HepG2 (cell line): ENCODE results near the gene CAMK2N2. TPM values are rescaled to one million over a fixed set of nuclear protein-coding genes. Genes with fewer than 3 reads are reported as not detected.
A peak's percentile ranks its signal among the peaks of the same experiment; 100 is the strongest.

Experiments used
- AFF4 ChIP-seq: sonication (generic); formaldehyde crosslinking; IDR thresholded peaks from 2 replicates; pipeline ENCODE4 v1.4.0; 2020; ENCODE audit warnings: missing genetic modification reagents
- ATM ChIP-seq: fragments of 450-650 bp; IDR thresholded peaks from 2 replicates; pipeline ENCODE4 v1.7.1; 2017; ENCODE audit warnings: mild to moderate bottlenecking, borderline replicate concordance
- DNMT3B ChIP-seq: conservative IDR thresholded peaks from 2 replicates; pipeline ENCODE4 v1.6.1; 2016; ENCODE audit warnings: missing biosample characterization, control low read depth
- DPF2 ChIP-seq: sonication (generic); formaldehyde crosslinking; IDR thresholded peaks from 2 replicates; pipeline ENCODE4 v1.4.0; 2020; ENCODE audit warnings: mild to moderate bottlenecking, low read depth, missing genetic modification reagents, borderline replicate concordance
- EED ChIP-seq: sonication (generic); formaldehyde crosslinking; IDR thresholded peaks from 2 replicates; pipeline ENCODE4 v1.5.0; 2020; ENCODE audit warnings: mild to moderate bottlenecking, missing genetic modification reagents
- HES4 ChIP-seq: sonication (generic); formaldehyde crosslinking; IDR thresholded peaks from 2 replicates; pipeline ENCODE4 v1.9.0; 2021; ENCODE audit warnings: mild to moderate bottlenecking, missing genetic modification reagents, borderline replicate concordance
- HMG20B ChIP-seq: conservative IDR thresholded peaks from 2 replicates; pipeline ENCODE4 v1.6.1; 2016; ENCODE audit warnings: missing genetic modification reagents, missing compliant biosample characterization
- IKZF1 ChIP-seq: fragments of 450-650 bp; IDR thresholded peaks from 2 replicates; pipeline ENCODE4 v1.7.1; 2016
- IKZF4 ChIP-seq: sonication (generic); formaldehyde crosslinking; IDR thresholded peaks from 2 replicates; pipeline ENCODE4 v1.5.1; 2020; ENCODE audit warnings: borderline replicate concordance, mild to moderate bottlenecking, low read depth, missing genetic modification reagents; ENCODE audit errors: not compliant biosample characterization
- JUND ChIP-seq: sonication (generic); formaldehyde crosslinking; IDR thresholded peaks from 2 replicates; pipeline ENCODE4 v1.8.0; 2022; ENCODE audit warnings: mild to moderate bottlenecking, missing genetic modification reagents
- LRRFIP1 ChIP-seq: sonication (generic); formaldehyde crosslinking; conservative IDR thresholded peaks from 2 replicates; pipeline ENCODE4 v1.4.0; 2020; ENCODE audit warnings: missing genetic modification reagents
- SKI ChIP-seq: fragments of 450-650 bp; IDR thresholded peaks from one replicate; pipeline ENCODE4 v1.6.1; 2018; ENCODE audit warnings: mild to moderate bottlenecking; ENCODE audit not compliant: partially characterized antibody
- STAT5B ChIP-seq: sonication (generic); formaldehyde crosslinking; IDR thresholded peaks from 2 replicates; pipeline ENCODE4 v1.4.0; 2020; ENCODE audit warnings: missing genetic modification reagents
- THAP9 ChIP-seq: sonication (generic); formaldehyde crosslinking; IDR thresholded peaks from 2 replicates; pipeline ENCODE4; 2020; ENCODE audit warnings: missing genetic modification reagents, mild to moderate bottlenecking, borderline replicate concordance
- ZBTB42 ChIP-seq: sonication (generic); formaldehyde crosslinking; IDR thresholded peaks from 2 replicates; pipeline ENCODE4 v1.5.0; 2020; ENCODE audit warnings: mild to moderate bottlenecking, missing genetic modification reagents
- ZC3H13 ChIP-seq: sonication (generic); formaldehyde crosslinking; IDR thresholded peaks from 2 replicates; pipeline ENCODE4 v1.8.1; 2023; ENCODE audit warnings: mild to moderate bottlenecking, missing genetic modification reagents, moderate library complexity
- ZNF382 ChIP-seq: sonication (generic); formaldehyde crosslinking; IDR thresholded peaks from 2 replicates; pipeline ENCODE4 v1.5.0; 2020; ENCODE audit warnings: missing genetic modification reagents, mild to moderate bottlenecking, borderline replicate concordance
- ZNF446 ChIP-seq: sonication (generic); formaldehyde crosslinking; IDR thresholded peaks from 2 replicates; pipeline ENCODE4 v1.5.0; 2020; ENCODE audit warnings: mild to moderate bottlenecking, missing genetic modification reagents
- ZNF484 ChIP-seq: sonication (generic); formaldehyde crosslinking; IDR thresholded peaks from 2 replicates; pipeline ENCODE4 v1.5.1; 2020; ENCODE audit warnings: mild to moderate bottlenecking, low read depth, missing genetic modification reagents, borderline replicate concordance
- ZNF546 ChIP-seq: sonication (generic); formaldehyde crosslinking; conservative IDR thresholded peaks from 2 replicates; pipeline ENCODE4 v1.8.1; 2023; ENCODE audit warnings: mild to moderate bottlenecking, missing genetic modification reagents
- ZNF614 ChIP-seq: IDR thresholded peaks from 2 replicates; pipeline ENCODE4 v1.6.1; 2018; ENCODE audit warnings: missing biosample characterization, missing genetic modification reagents, inconsistent platforms, borderline replicate concordance
- ZNF777 ChIP-seq: sonication (generic); formaldehyde crosslinking; IDR thresholded peaks from 2 replicates; pipeline ENCODE4 v1.4.0; 2020; ENCODE audit warnings: missing genetic modification reagents
- polyA plus RNA-seq, 8 experiments: library from polyadenylated mRNA; depleted of rRNA in 3 of 8; stranded (reverse) in 7 of 8; unstranded in 1 of 8; fragments of >200 nt; fragmentation: Illumina TruSeq in 4 of 8; extraction: Trizol in 4 of 8; gene quantifications; 2 replicates each; pipeline versions ENCODE4 v1.2.1 to v1.2.3, GENCODE V29; 2011 to 2016; ENCODE audit warnings: low read depth in 4 of 8, missing spikeins in 1 of 8, mixed read lengths in 1 of 8; ENCODE audit not compliant: insufficient read depth in 1 of 8
- total RNA-seq, 5 experiments: library from RNA; depleted of rRNA; stranded (reverse); fragments of >200 nt; fragmentation: Illumina TruSeq; extraction: Trizol; gene quantifications; 2 replicates each; pipeline ENCODE4 v1.2.3, GENCODE V29; 2016; ENCODE audit warnings: low read depth in 1 of 5

The CAMK2N2 gene
- total and polyA plus RNA-seq, 2 of the 13 experiments (the other 11 are each of a cell fraction or from before 2014, with no cell fraction given) = 0.12 to 0.27 TPM

DNA sequence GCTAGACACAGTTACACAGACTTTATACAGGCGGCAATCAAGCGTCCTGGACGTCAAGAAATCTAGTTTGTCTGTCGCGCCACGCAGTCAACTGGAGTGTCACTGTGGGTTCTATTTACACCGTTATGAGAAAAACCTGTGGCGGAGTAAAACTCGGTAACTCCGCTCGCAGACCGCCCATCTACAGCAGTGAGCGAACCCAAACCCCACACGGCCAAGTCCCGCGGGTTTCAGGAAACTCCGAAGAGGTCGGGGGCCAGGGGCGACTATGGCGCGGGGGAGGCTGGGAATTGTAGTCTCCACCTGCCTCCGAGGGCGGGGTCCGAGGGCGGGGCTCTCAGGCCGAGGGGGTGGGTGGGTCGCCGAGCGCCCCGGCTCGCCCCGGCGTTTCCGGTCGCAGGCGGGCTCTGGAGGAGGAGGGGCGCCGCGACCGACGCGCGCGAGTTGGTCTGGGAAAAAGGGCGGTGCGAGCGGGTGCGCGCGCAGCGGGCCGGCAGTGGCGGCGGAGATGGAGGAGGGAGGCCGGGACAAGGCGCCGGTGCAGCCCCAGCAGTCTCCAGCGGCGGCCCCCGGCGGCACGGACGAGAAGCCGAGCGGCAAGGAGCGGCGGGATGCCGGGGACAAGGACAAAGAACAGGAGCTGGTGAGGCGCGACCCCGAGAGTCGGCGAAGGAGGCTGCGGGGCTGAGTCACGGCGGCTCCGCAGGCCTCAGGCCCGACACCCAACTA is 37.6 kb upstream of the CAMK2N2 start, which contains the start of gene PSMD2 (continued):
- no peak for TF ChIP-seq LRRFIP1
- TF ChIP-seq STAT5B = no peak
- peak; percentile 42; the same call in 1 of the 2 replicates for TF ChIP-seq ZNF446 (CRISPR knock-in tag)
- 0 out of 2 replicates have a peak, but pooled peaks have one; percentile 20 for TF ChIP-seq JUND (CRISPR knock-in tag)
- no peak for TF ChIP-seq ZNF546
- no peak for TF ChIP-seq ZNF777
- TF ChIP-seq IKZF4 (CRISPR knock-in tag) = no peak
- no peak; the same call in 1 of the 2 replicates for TF ChIP-seq THAP9 (CRISPR knock-in tag)
- TF ChIP-seq DPF2 (CRISPR knock-in tag) = no peak
- TF ChIP-seq ZNF614 (CRISPR knock-in tag) = no peak
- no peak for TF ChIP-seq IKZF1
- TF ChIP-seq ZNF484 (CRISPR knock-in tag) = no peak
- no peak for TF ChIP-seq AFF4
- TF ChIP-seq DNMT3B (CRISPR knock-in tag) = no peak
- no peak for TF ChIP-seq ATM
- TF ChIP-seq ZNF382 (CRISPR knock-in tag) = no peak
- TF ChIP-seq EED (CRISPR knock-in tag) = no peak
- no peak for TF ChIP-seq ZC3H13 (CRISPR knock-in tag)
- no peak for TF ChIP-seq HMG20B (CRISPR knock-in tag)
- TF ChIP-seq SKI = peak; percentile 17
- no peak for TF ChIP-seq ZBTB42
- 0 out of 2 replicates have a peak, but pooled peaks have one; percentile 32 for TF ChIP-seq HES4
